GM18861 (cell line): Measurements from ENCODE around the gene CELF3.
A peak's percentile ranks its signal among the peaks of the same experiment; 100 is the strongest.
"Not testable (repeated sequence)": the region's sequence is repeated elsewhere in the genome, so short reads cannot be mapped to it uniquely, and the experiment has no call there.

Experiments
- ATAC-seq: cut with Tn5 transposase; IDR thresholded peaks from one replicate; pipeline ENCODE4 v1.9.1; 2021; ENCODE audit not compliant: unreplicated experiment

CELF3 gene

DNA sequence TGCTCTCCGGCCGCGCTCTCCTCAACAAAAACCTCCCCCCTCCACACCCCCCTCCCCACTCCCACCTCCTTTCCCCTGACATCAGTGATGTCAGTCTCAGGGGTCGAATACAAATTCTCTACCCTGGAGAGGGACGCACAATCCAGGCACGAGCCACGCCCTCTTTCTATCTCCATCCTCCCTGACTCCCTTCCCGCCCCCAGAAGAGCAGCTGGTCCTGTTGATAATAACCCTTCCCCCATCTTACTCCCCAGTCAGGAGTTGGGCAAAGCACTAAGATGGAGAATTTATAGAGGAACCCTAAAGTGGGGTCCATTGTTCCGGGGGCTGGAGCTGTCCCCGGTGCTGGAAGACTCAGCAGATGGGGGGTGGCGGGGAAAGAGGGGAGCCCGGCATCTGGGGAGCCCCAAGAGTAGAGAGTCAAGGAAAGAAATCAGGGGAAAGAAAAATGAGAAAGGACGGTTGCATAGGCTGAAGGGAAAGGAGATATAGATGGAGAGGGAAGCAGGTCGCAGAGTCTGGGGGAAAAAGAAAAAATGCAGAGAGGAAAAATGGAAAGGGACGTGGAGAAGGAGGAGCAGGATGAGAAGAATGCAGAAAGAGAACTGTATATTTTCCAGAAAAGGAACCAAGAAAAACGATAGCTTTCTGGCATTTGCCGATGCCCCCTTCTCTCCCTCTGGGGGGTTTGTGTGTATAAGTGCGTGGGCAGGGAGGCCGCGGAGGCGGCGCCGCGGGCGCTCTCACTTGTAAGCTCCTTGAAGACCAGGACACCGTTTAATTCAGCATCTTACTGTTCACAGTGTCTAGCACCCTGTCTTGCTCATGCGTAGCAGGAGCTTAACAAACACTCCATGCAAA is at the start of gene CELF3:
Gene CELF3, minus strand, starts transcription at position 33 of the 861 bp plus-strand sequence. CDS start 783 bp downstream, outside the sequence.
- no peak for ATAC-seq

DNA sequence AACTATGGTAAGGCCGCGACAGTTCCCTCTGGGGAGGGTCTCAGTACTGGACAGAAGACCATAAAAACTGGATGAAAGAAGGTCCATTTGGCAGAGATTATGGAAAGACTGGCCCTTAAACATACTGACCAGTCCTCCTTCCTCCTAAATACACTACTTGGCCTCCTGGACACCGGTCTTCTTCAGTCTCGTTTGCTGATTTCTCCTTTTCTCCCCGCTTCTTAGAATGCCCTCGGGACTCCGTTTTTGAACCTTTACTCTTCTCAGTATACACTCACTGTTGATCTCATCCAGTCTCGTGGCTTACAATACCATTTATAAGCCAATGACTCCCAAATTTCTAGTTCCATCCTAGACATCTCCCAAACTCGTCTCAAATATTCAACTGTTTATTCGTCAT is 47.4 kb upstream of the CELF3 start:
- ATAC-seq: no peak

DNA sequence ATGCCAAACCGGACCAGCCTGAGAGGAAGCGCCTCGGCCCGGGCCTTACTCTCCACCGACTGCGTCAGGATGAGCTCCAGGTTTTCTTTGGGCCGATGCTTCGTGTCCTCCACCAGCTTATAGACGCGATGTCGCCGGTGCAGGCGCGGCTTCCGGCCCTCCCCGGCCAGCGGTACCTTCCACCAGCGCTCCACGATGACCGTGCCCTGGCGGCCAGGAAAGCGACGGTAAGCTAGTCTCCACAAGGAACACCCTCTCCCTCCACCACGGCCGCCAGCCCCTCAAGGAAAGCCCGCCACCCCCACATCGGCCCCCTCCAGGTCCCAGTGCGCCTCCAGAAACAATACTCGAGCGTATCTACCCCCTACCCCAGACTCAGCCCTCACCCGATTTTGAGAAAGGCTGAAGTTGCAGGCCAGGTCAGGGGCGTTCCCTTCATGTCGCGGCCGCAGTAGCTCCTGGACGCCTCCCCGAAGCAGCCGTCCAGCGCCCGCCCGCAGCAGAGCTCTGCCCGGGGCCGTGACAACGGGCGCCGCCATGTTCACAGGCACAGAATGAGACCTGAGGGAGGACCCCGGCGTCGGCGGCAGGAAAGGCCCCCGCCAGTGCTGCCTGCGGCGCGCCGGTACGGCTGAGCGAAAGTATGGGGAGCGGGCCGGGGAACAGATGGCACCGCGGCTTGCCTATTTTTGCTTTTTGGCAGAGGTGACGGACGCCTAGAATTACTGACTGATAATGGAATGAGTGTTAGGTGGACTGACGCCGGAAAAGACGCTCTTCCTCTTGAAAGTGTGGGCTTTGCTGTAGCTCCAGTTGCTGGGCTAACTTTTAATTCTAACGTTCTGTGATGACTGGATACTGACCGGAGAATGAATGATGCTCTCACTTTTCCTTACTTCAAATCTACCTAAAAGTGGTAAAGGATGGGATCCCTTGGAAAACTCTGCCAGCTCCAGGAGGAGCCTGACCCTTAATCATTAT is 46.6 kb upstream of the CELF3 start, which contains the start of gene MRPL9:
Gene MRPL9, minus strand, starts transcription at position 556 of the 981 bp plus-strand sequence. Its CDS starts 17 bp downstream, at position 539.
- peak; percentile 82 for ATAC-seq

DNA sequence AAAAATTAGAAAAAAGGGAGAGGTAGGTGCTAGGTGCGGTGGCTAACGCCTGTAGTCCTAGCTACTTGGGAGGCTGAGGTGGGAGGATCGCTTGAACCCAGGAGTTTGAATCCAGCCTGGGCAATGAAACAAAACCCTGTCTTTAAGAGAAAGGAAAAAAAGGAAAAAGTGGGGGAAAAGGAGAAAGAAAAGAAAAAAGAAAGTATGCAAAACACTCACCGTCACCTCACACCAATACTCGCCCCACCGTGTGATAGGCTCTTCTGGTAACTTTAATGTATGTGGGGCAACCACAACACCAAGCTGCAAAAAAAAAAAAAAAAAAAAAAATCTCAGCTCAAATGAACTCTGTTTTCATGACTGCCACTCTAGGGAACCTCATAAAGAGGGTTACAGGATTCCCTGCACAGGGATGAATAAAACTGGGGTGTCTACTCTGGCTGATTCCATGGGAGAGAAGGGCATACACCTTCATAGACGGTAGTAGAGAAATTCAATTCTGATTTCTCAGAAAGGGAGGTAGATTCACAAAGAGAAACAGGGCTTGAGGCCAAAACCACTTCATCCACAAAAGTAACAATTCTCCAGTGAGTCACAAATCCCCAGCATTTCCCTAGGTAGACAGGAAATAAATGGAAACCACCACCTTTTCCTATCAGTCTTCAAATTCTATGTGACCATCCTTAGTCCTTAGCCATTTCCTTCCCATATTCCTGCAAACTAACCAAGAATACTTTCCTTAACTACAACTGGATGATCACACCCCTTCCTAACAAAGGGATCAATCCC is 44.2 kb upstream of the CELF3 start:
- no peak for ATAC-seq

DNA sequence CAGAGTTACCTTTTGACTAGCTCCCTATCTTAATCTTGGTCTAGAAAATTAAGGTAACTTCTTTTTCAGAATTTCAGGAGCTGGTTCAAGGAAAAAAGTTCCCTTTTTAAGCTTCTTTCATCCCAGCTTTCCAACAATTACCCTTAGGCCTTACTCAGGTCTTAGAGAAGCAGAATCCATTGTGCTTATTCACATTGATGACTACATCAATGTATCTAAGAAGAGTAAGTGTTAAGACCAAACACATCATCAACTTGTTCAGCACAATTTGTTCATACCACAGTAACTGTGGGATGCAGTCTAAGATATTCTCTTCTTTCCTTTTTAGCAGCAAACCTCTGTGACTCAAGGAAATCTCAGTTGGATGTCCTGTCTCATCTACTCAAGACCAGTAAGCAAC is 42.6 kb upstream of the CELF3 start:
- ATAC-seq: no peak

DNA sequence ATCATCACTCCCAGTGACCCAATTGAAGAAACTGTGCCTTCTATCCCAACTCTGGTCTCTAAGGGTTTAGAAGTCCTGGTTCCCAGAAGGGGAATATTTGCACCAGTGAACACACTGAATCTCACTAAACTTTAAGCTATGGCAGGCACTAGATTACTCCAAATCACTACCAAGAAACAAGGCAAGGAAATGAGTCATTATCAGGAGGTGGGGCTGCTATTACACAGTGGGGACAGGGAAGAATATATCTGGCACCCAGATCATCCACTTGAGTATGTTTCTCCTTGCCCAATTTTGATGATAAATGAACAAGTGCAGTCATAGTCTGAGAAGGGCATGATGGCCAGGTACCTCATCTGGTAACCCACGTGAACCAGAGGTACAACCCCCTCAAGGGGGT is 39.7 kb upstream of the CELF3 start:
- no peak for ATAC-seq

DNA sequence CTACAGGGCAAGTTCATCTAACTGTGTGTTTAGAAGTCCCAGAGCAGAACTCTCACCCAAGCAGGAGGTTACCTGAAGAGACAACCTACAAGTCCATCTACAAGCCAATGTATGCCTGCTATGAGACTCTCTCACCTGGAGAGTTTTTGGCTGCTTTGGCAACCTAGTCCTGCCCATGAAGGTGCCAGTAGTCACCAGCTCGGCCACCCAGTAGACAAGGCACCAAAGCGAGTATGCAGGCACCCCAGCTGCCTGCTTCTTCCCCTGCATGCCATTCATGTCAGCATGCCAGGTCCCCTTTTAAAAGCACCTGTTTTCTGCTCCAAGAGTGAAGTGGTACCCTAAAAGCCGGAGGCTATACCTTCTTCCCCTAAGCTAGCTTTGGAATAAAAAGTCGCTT is 24.9 kb upstream of the CELF3 start:
- no peak for ATAC-seq

DNA sequence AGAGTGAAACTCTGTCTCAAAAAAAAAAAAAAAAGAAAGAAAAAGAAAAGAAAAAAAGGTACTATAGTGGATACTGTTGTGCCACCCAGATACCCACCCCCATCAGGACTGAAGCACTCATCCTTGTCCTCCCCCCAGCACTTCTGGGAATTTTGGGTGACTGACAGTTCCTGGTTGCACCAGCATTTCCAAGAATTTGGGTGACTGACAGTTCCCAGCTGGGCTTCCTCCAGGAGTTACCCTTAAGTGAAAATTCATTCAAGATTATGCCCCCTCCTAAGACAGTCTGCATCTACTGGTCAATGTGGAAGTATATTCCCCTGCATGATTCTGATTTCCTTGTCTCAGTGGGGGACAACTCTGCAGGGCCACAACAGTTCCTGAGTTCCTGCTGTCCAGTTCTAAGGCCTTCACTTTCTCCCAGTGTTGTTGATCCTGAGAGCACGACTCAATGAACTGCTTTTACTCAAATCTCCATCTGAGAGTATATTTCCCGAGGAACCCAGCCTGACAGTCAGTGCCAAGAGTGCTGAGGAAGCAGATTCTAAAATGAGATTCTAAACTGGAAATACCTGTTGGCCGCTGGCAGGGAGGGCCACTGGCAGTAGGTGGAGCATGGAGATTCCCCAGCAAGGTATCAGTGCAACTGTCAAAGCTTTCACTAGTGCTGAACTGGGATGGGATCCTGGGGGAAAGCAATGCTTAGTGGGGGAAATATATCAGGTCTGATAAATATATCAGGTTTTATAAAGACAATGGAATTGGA is 23.2 kb upstream of the CELF3 start:
- no peak for ATAC-seq

DNA sequence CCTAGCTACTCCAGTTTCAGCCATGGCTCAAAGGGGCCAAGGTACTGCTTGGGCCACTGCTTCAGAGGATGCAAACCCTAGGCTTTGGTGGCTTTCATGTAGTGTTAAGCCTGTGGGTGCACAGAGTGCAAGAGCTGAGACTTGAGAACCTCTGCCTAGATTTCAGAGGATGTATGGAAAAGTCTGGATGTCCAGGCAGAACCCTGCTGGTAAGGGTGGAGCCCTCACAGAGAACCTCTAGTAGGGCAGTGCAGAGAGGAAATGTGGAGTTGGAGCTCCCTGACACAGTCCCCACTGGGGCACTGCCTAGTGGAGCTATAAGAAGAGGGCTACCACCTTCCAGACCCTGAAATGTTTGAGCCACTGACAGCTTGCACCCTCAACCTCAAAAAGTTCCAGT is 20.9 kb upstream of the CELF3 start:
- no peak for ATAC-seq

DNA sequence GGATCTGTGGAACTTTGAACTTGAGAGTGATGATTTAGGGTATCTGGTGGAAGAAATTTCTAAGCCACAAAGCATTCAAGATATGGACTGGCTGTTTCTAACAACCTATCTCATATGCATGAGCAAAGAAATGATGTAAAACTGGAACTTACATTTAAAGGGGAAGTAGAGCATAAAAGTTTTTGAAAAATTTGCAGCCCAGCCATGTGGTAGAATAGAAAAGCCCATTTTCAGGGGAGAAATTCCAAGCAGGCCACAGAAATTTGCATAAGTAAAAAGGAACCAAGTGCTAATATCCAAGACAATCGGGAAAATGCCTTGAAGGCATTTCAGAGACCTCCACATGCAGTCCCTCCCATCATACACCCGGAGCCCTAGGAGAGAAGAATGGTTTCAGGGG is 20.4 kb upstream of the CELF3 start:
- no peak for ATAC-seq

DNA sequence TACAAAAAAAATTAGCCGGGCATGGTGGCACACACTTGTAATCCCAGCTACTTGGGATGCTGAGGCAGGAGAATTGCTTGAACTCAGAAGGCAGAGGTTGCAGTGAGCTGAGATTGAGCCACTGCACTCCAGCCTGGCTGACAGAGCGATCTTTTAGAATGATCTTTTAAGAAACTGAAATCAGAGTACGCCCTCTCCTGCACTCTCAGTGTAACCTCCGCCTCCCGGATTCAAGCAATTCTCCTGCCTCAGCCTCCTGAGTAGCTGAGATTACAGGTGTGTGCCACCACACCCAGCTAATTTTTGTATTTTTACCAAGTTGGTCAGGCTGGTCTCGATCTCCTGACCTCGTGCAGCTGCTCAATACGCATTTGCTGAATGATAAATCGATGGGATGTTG is 17.4 kb upstream of the CELF3 start:
- ATAC-seq: not testable (repeated sequence)

DNA sequence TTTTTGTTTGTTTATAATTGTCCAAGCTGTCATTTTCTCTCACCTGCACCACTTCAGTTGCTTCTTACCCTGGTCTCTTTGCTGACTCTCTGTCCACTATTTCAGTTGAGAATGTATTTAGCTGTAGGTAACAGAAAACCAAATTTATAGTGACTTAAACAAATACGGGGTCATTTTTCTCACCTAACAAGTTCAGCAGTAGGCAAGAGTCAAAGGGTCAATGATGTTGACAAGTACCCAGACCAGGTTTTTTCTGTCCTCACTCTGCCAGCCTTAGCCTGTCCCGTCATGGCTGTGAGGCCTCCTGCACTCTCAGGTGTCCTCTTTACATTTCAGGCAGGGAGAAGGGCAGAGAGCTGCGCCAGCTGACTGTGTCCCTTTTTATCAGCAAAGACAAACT is 16.5 kb upstream of the CELF3 start:
- ATAC-seq: no peak

DNA sequence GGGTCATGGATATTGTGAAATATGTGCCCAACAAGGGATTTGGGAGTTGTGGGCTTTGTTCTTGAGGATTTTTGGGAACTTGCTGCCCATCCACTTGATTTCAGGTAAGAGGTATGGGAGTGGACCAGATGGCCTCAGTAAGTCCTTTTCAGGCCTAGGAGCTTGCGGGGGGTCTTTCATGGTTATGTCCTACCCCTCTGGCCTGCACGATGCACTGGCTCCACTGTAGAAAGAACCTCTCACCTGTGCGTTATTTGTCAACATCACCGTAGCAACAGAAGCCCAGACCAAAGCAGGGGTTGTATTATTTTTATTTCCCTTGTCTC is 13.3 kb upstream of the CELF3 start:
- ATAC-seq: no peak

DNA sequence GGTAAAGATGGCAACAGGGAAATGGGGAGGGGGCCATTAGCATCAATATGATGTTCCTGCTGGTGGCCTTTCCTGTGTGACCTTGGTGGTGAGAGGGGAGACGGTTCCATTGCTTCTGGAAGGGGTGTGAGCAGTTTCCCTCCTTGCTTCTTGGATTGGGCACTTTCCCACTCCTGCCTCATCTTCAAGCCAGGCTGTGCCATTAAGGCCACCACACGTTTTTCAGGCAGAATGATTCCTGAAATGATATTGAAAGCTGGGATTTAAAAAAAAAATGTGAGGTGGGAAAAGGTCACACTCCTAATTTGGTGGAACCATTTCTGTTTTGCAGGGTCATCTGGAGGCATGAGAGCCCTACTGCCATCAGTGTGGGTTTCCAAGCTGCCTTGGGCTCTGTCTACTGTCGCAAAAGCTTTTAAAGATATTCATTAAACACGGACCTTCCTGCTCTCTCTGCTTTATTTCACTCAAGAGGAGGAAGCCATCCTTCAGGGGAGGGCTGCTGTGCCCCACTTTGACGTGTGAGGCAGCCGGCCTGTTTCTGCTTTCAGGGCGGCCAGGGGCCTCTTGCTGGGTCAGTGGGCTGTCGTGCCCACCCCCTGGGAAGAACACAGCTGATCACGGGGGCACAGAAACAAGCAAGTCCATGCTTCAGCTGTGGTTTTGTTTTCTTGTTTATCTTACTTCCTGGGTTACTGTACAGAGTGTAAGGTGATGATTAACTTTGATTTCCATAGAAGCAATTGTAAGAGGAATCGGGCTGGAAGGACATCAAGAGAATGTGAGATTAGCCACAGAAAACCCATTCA is 12.8 kb upstream of the CELF3 start:
- ATAC-seq: no peak

DNA sequence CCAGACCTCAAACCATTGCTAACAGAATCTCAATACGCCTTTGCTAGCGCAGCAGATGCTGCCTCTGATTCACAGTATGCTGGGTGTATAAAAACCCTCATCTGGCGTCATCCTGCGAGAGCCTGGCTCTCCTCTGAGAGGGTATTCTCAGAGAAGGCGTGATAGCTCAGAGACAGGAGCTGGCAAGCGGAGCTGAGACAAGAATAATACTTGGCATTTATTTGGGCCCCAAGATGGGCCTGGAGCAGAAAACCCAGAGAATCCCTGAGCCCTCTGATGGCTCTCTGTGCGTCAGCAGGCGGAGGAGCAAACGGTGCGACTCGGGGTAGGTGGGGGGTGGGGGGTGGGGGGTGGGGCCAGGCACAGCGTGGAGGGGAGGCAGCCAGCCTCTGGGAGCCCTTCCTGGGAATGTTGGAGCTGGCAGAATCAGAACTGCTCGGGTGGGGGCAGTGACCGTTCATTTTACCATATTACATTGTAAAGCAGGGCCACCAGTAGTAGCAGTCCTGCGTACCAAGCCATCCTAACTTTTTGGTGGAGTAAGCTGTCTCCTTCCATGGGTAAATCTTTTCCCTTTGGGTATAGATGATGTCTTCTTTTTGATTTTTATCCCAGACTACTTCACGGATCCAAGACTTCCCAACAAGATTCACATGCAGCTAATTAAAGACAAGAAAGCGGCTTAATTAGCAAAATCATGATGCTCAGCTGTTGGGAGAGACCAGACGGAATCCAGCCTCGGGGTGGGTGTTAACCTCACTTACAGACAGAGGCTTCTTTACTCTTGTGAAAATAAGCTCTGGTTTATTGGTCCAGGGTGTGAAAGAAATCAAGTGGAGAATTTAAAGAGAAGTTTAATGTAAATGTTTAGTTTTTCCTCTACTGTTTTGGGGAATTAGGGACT is 11.8 kb upstream of the CELF3 start:
- ATAC-seq: no peak

DNA sequence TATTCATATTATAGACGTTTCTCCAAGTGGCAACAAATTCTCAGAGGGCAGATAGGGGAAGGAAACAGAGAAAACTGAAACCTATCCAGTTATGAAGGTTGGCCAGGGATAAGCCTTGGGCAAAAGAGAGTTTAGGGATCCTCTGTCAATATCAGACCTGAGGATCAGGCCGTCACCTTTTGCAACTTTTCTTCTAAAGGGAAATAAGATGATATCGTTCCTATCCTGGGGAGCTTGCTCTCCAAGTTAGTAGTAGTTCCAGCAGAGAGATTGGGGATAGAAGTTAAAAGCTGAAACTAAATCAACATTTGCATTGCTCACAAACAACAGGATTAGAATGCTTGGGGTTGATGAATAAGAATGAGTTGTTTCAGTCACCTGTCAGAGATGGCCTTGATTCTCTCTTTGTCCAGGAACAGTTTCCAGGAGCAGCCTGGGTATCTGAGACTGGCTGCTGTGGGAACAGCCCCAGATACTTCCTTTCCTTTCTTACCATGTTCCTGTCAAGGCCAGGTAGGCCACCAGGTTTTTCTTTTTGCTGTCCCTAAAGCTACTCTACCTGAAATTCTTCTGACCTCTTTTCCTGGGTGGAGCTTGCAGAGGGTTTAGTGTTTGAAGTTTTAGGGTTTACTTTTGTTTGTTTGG is 7.2 kb upstream of the CELF3 start:
- ATAC-seq: no peak

DNA sequence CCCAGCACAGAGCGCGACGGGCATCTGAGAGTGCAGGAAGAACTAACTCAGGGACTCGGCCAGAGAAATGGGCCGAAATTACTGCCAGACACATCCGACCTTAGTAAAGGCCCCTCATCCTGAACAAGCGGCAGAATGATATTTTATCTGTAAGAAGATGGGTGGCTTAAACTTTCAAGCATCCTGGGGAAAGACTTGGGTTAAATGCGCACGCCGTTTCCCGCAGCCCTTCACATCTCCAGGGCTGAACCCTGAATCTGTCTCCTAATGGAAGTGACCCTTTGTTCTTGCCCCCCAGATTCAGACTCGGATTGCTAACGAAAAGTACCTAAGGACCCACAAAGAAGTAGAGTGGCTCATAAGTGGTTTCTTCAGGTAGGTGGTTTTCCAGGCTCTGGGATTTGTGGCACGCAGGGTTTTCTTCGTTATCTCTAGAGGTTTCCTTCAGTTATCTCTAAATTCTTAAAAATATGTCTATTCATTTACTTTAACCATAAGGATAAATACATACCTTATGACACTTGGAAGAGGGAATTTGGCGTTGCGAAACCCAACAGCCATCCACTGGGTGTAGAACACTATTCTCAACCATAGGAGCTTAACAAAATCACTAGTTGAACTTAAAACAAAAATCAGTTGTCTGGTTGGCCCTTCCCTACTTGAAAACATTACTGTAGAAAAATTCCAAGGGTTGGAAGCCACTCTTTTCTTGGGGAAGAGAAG is 5.3 kb upstream of the CELF3 start:
- ATAC-seq: no peak
